Activated B cell treated with CpG ODN at 0.5 μM for 24 hours (primary cell): ENCODE results near the gene B3GALNT2. TPM values are rescaled to one million over a fixed set of nuclear protein-coding genes. Genes with fewer than 3 reads are reported as not detected.

Experiments used
- ATAC-seq: fragments of 200-7000 bp; cut with Tn5 transposase; one replicate; pipeline ENCODE4 v1.10.0; 2021; ENCODE audit warnings: low read depth, mild to moderate bottlenecking, moderate library complexity
- CTCF ChIA-PET: fragments of 350-600 bp; sonication (Branson Sonifier 250); formaldehyde crosslinking; loops from one replicate; lab custom pipeline; 2021; ENCODE audit warnings: antibody characterized with exemption; lab: Charles Lee
- POLR2A ChIA-PET: fragments of 350-600 bp; sonication (Branson Sonifier 250); formaldehyde crosslinking; loops from one replicate; lab custom pipeline; 2021; ENCODE audit warnings: antibody characterized with exemption; lab: Charles Lee
- DNase-seq: peaks from one replicate; pipeline ENCODE4 v3.0.0; 2022
- H3K27ac Mint-ChIP-seq: one replicate; pipeline ENCODE4 v1.8.0; 2020; ENCODE audit warnings: mixed read lengths
- H3K27me3 Mint-ChIP-seq: one replicate; pipeline ENCODE4 v1.8.0; 2021; ENCODE audit warnings: mixed read lengths
- H3K36me3 Mint-ChIP-seq: one replicate; pipeline ENCODE4 v1.8.0; 2021; ENCODE audit warnings: low read depth, mixed read lengths
- H3K4me1 Mint-ChIP-seq: one replicate; pipeline ENCODE4 v1.8.0; 2021; ENCODE audit warnings: mixed read lengths
- H3K4me3 Mint-ChIP-seq: one replicate; pipeline ENCODE4 v1.8.0; 2020; ENCODE audit warnings: mild to moderate bottlenecking, mixed read lengths
- H3K9me3 Mint-ChIP-seq: one replicate; pipeline ENCODE4 v1.8.0; 2020; ENCODE audit warnings: mixed read lengths
- CTCF ChIP-seq: fragments of 200-600 bp; IDR thresholded peaks from one replicate; pipeline ENCODE4 v1.8.0; 2022; ENCODE audit warnings: antibody characterized with exemption, mild to moderate bottlenecking
- intact Hi-C: fragments of 100-400 bp; cut with micrococcal nuclease; formaldehyde crosslinking; loops from one replicate; pipeline ENCODE4 v1.15.1; 2024
- total RNA-seq: library from RNA; stranded (reverse); gene quantifications from 2 replicates; pipeline ENCODE4 v1.2.3, GENCODE V29; 2022

Gene B3GALNT2
- total RNA-seq, 1 donor from 2014 or later: 9.5 TPM

GRCh38 chr1:235455097-235455496 lies 49.2 kb downstream of the B3GALNT2 start:
- intact Hi-C loops: no loop called here
- H3K27me3 Mint-ChIP-seq: no peaks in the 10 kb centered on the region
- no peak for TF ChIP-seq CTCF
- H3K36me3 Mint-ChIP-seq: peaks cover 19% of the 10 kb centered on the region
- H3K9me3 Mint-ChIP-seq: no peaks in the 10 kb centered on the region
- ATAC-seq (no peak), DNase-seq (no peak)
- ChIA-PET CTCF (no interaction called here), POLR2A (interaction anchor here (0.6 kb wide), 1 partner anchor 529 kb away, joined by 3 read pairs; no protein-coding TSS in a partner anchor)
- no peak overlapping the region for H3K27ac Mint-ChIP-seq
- no peak overlapping the region for H3K4me3 Mint-ChIP-seq
- no peaks in the 10 kb centered on the region for H3K4me1 Mint-ChIP-seq

GRCh38 chr1:235454021-235454420 lies 50.2 kb downstream of the B3GALNT2 start:
- POLR2A ChIA-PET: no interaction called here
- no peak for TF ChIP-seq CTCF
- H3K4me1 Mint-ChIP-seq: no peaks in the 10 kb centered on the region
- CTCF ChIA-PET: no interaction called here
- ATAC-seq (no peak), DNase-seq (no peak)
- intact Hi-C loops: no loop called here
- no peak overlapping the region for H3K4me3 Mint-ChIP-seq
- H3K27me3 Mint-ChIP-seq: no peaks in the 10 kb centered on the region
- no peak overlapping the region for H3K27ac Mint-ChIP-seq
- H3K36me3 Mint-ChIP-seq: peaks cover 28% of the 10 kb centered on the region
- no peaks in the 10 kb centered on the region for H3K9me3 Mint-ChIP-seq

- H3K4me1 Mint-ChIP-seq: no peaks in the 10 kb centered on the region
- POLR2A ChIA-PET: interaction anchor here (0.5 kb wide), 1 partner anchor 298 kb away, joined by 4 read pairs; no protein-coding TSS in a partner anchor
- H3K36me3 Mint-ChIP-seq: peaks cover 49% of the 10 kb centered on the region
- CTCF ChIA-PET: interaction anchor here (0.7 kb wide), 1 partner anchor 34 kb away, joined by 6 read pairs; no protein-coding TSS in a partner anchor
- ATAC-seq: no peak
- no peak overlapping the region for H3K4me3 Mint-ChIP-seq
- H3K9me3 Mint-ChIP-seq: no peaks in the 10 kb centered on the region
- TF ChIP-seq CTCF: no peak
- H3K27me3 Mint-ChIP-seq: no peaks in the 10 kb centered on the region
- no peak for DNase-seq
- H3K27ac Mint-ChIP-seq: no peak overlapping the region
- intact Hi-C loops: no loop called here
Observed at GRCh38 chr1:235450886-235451483, 53.3 kb downstream of the B3GALNT2 start.

DNA sequence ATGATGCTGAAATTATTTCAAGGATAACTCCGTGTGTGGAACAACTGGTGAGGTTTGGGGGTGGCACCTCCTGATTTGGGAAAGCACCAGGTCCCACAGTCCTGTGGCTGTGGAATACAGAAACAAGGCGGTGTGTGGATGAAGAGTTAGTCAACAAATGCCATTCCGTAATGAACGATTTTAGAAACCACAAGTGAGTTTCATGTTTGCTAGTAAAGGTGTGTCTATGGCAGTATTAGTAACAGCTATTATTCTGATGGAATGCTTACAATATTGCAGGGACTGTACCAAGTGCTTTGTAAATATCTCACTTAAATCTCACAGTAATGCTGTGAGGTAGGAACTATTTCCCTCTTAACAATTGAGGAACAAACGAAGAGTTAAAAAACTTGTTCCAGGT lies 53.8 kb downstream of the B3GALNT2 start:
- H3K27me3 Mint-ChIP-seq: no peaks in the 10 kb centered on the region
- H3K4me1 Mint-ChIP-seq: no peaks in the 10 kb centered on the region
- CTCF ChIA-PET: no interaction called here
- DNase-seq: no peak
- no peaks in the 10 kb centered on the region for H3K9me3 Mint-ChIP-seq
- H3K27ac Mint-ChIP-seq: peak overlapping the region; percentile 16
- no peak for TF ChIP-seq CTCF
- H3K36me3 Mint-ChIP-seq: peaks cover 54% of the 10 kb centered on the region
- H3K4me3 Mint-ChIP-seq: no peak overlapping the region
- intact Hi-C loops: no loop called here
- no peak for ATAC-seq
- POLR2A ChIA-PET: interaction anchor here (0.5 kb wide), 1 partner anchor 297 kb away, joined by 4 read pairs; no protein-coding TSS in a partner anchor

DNA sequence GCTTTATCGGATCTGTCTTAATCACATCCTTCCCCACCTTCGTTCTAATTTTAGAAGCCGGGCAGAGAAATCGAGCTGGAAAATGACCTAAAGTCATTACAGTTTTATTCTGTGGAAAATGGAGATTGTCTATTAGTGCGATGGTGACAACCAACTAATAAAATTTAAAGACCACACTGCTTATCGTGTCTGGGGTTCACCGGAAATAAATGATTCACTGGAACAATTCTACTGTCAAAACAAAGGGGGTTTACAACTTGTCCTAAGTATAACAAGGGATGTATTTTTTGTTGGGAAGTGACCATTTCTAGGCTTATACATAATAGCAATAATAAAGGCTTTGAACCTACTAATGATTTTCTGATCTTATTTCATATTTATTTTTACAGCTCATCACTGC lies 55.6 kb downstream of the B3GALNT2 start:
- Mint-ChIP-seq H3K27ac (no peak overlapping the region), H3K27me3 (no peaks in the 10 kb centered on the region), H3K9me3 (no peaks in the 10 kb centered on the region), H3K36me3 (peaks cover 63% of the 10 kb centered on the region), H3K4me3 (no peak overlapping the region), H3K4me1 (no peaks in the 10 kb centered on the region)
- DNase-seq (no peak), ATAC-seq (no peak)
- intact Hi-C loops: no loop called here
- ChIA-PET CTCF (no interaction called here), POLR2A (interaction anchor here (0.6 kb wide), 1 partner anchor 38 kb away, joined by 4 read pairs; no protein-coding TSS in a partner anchor)
- TF ChIP-seq CTCF: no peak
